Liver (tissue), 9 donors: ENCODE data around the gene COP1. TPM values are rescaled to one million over a fixed set of nuclear protein-coding genes. Genes with fewer than 3 reads are reported as not detected.

Experiments
- DNase-seq: peaks from one replicate; pipeline ENCODE4 v3.0.0-alpha.2; 2017; ENCODE audit warnings: low spot score
- H3K27ac ChIP-seq, 2 donors: one replicate each; pipeline ENCODE4 v1.7.0; 2013; ENCODE audit warnings: inconsistent platforms in 2 of 2, low read length in 2 of 2, control low read depth in 1 of 2, low read depth in 1 of 2, mild to moderate bottlenecking in 1 of 2
- H3K27me3 ChIP-seq, 4 donors: one replicate each; pipeline versions ENCODE4 v1.6.1 to v1.7.0; 2013; ENCODE audit warnings: low read length in 3 of 4, inconsistent platforms in 1 of 4, mild to moderate bottlenecking in 1 of 4, moderate library complexity in 1 of 4; ENCODE audit not compliant: control insufficient read depth in 4 of 4, insufficient read depth in 4 of 4
- H3K36me3 ChIP-seq, 4 donors: one replicate each; pipeline versions ENCODE4 v1.6.1 to v1.7.0; 2013; ENCODE audit warnings: low read length in 3 of 4, mild to moderate bottlenecking in 3 of 4, low read depth in 1 of 4, moderate library complexity in 1 of 4; ENCODE audit not compliant: control insufficient read depth in 4 of 4, insufficient read depth in 3 of 4
- H3K4me1 ChIP-seq, 4 donors: one replicate each; pipeline versions ENCODE4 v1.6.1 to v1.7.0; 2013; ENCODE audit warnings: low read length in 3 of 4, mild to moderate bottlenecking in 3 of 4, moderate library complexity in 1 of 4; ENCODE audit not compliant: control insufficient read depth in 4 of 4, insufficient read depth in 4 of 4
- H3K4me3 ChIP-seq, 3 donors: one replicate each; pipeline versions ENCODE4 v1.6.1 to v1.7.0; 2013; ENCODE audit warnings: low read length in 3 of 3, control low read depth in 1 of 3, low read depth in 1 of 3, mild to moderate bottlenecking in 1 of 3
- H3K9ac ChIP-seq, 2 donors: one replicate each; pipeline ENCODE4 v1.7.0; 2013; ENCODE audit warnings: low read length in 2 of 2, mild to moderate bottlenecking in 2 of 2, moderate library complexity in 2 of 2, control low read depth in 1 of 2, low read depth in 1 of 2
- H3K9me3 ChIP-seq, 4 donors: one replicate each; pipeline versions ENCODE4 v1.6.1 to v1.7.0; 2013; ENCODE audit warnings: low read length in 3 of 4; ENCODE audit not compliant: control insufficient read depth in 4 of 4
- EGR1 ChIP-seq, 2 donors: IDR thresholded peaks; 2 replicates each; pipeline ENCODE4 v1.6.1; 2016 to 2018; ENCODE audit warnings: antibody characterized with exemption in 2 of 2, low read depth in 2 of 2
- FOXA1 ChIP-seq: IDR thresholded peaks from 2 replicates; pipeline ENCODE4 v1.6.1; 2016; ENCODE audit warnings: antibody characterized with exemption
- FOXA2 ChIP-seq: IDR thresholded peaks from 2 replicates; pipeline ENCODE4 v1.6.1; 2016; ENCODE audit warnings: antibody characterized with exemption
- GABPA ChIP-seq, 2 donors: IDR thresholded peaks in 1 of 2; conservative IDR thresholded peaks in 1 of 2; 2 replicates each; pipeline ENCODE4 v1.6.1; 2016; ENCODE audit warnings: antibody characterized with exemption in 2 of 2, mild to moderate bottlenecking in 1 of 2, moderate library complexity in 1 of 2
- HNF4A ChIP-seq, 2 donors: conservative IDR thresholded peaks; 2 replicates each; pipeline ENCODE4 v1.6.1; 2016; ENCODE audit warnings: antibody characterized with exemption in 2 of 2, mild to moderate bottlenecking in 2 of 2
- JUND ChIP-seq, 2 donors: IDR thresholded peaks; 2 replicates each; pipeline ENCODE4 v1.6.1; 2016; ENCODE audit warnings: antibody characterized with exemption in 2 of 2
- NR2F2 ChIP-seq: IDR thresholded peaks from 2 replicates; pipeline ENCODE4 v1.6.1; 2016; ENCODE audit warnings: antibody characterized with exemption
- RAD21 ChIP-seq, 2 donors: IDR thresholded peaks; 2 replicates each; pipeline ENCODE4 v1.6.1; 2016; ENCODE audit warnings: antibody characterized with exemption in 2 of 2, mild to moderate bottlenecking in 2 of 2
- RXRA ChIP-seq, 2 donors: IDR thresholded peaks; 2 replicates each; pipeline ENCODE4 v1.6.1; 2017 to 2018; ENCODE audit warnings: antibody characterized with exemption in 2 of 2, mild to moderate bottlenecking in 1 of 2
- SP1 ChIP-seq: IDR thresholded peaks from 2 replicates; pipeline ENCODE4 v1.6.1; 2018; ENCODE audit warnings: antibody characterized with exemption, mild to moderate bottlenecking
- TAF1 ChIP-seq: conservative IDR thresholded peaks from 2 replicates; pipeline ENCODE4 v1.6.1; 2016; ENCODE audit warnings: antibody characterized with exemption, mild to moderate bottlenecking
- YY1 ChIP-seq: IDR thresholded peaks from 2 replicates; pipeline ENCODE4 v1.6.1; 2016; ENCODE audit warnings: antibody characterized with exemption, mild to moderate bottlenecking
- WGBS: extraction: QIAGEN DNeasy Blood & Tissue Kit; methylation state at CpG from one replicate; pipeline ENCODE4 v1.1.7; 2013; 5-methylcytosine and 5-hydroxymethylcytosine counted together
- polyA plus RNA-seq, 2 donors: library from polyadenylated mRNA; stranded (reverse) in 1 of 2; unstranded in 1 of 2; fragments of 200-250 nt in 1 of 2; fragments of >200 nt in 1 of 2; fragmentation: Nextera tagmentation in 1 of 2; extraction: Ambion mirVana in 1 of 2; gene quantifications; one replicate each; pipeline versions ENCODE4 v1.2.1 to v1.2.3, GENCODE V29; 2013 to 2015
- total RNA-seq, 2 donors: library from RNA; depleted of rRNA; stranded (reverse); fragments of >200 nt; gene quantifications; one replicate each; pipeline ENCODE4 v1.2.3, GENCODE V29; 2014
- TF ChIP-seq, protein P1 (sequence below): fragments of 150-350 bp; IDR thresholded peaks from 2 replicates; pipeline ENCODE4 v1.5.1; 2017; ENCODE audit warnings: improper control_type of control experiment, low read depth, low read length; ENCODE audit not compliant: missing input control
- TF ChIP-seq, protein P2 (sequence below): IDR thresholded peaks from 2 replicates; pipeline ENCODE4 v1.6.1; 2016; ENCODE audit warnings: antibody characterized with exemption
- TF ChIP-seq, protein P3 (sequence below): IDR thresholded peaks from 2 replicates; pipeline ENCODE4 v1.6.1; 2016; ENCODE audit warnings: antibody characterized with exemption
- TF ChIP-seq, protein P4 (sequence below): IDR thresholded peaks from 2 replicates; pipeline ENCODE4 v1.6.1; 2016; ENCODE audit warnings: antibody characterized with exemption
- donor health status: healthy.
- donor health status: healthy.
- donor health status: healthy.
- donor health status: healthy.
- donor health status: healthy.

COP1 gene
- total and polyA plus RNA-seq, 4 donors: 14.7 to 35.7 (median 22.5) TPM

DNA sequence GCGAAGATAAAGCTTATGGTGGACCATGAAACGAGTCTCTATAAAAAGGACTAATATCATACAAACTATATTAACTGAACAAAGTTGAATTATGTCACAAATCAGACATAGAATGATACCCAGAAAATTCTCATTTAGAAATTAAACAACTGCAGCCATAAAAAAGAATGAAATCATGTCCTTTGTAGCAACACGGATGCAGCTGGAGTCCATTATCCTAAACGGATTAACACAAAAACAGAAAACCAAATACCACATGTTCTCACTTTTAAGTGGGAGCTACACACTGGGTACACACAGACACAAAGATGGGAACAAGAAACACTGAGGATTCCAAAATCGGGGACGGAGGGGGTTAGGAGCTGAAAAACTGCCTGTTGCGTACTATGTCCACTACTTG, 11.5 kb downstream of the COP1 start:
- Histone ChIP-seq H3K4me3 (no peak overlapping the region), H3K27ac (no peak overlapping the region), H3K36me3 (no peaks in the 10 kb centered on the region), H3K9me3 (no peaks in the 10 kb centered on the region), H3K27me3 (no peaks in the 10 kb centered on the region), H3K9ac (no peak overlapping the region), H3K4me1 (peaks cover 0 to 5% (median under 1%) of the 10 kb centered on the region in 4 donors)
- TF ChIP-seq YY1 (no peak), FOXA1 (no peak), EGR1 (IDR thresholded peaks at IDR 0.05; ENCODE audit: low read depth in 2 of 2) (no peak), GABPA (IDR thresholded peaks at IDR 0.05 in 1 of 2, conservative IDR thresholded peaks at IDR 0.05 in 1 of 2) (no peak), NR2F2 (no peak), FOXA2 (no peak)
- TF ChIP-seq, protein P1, sequence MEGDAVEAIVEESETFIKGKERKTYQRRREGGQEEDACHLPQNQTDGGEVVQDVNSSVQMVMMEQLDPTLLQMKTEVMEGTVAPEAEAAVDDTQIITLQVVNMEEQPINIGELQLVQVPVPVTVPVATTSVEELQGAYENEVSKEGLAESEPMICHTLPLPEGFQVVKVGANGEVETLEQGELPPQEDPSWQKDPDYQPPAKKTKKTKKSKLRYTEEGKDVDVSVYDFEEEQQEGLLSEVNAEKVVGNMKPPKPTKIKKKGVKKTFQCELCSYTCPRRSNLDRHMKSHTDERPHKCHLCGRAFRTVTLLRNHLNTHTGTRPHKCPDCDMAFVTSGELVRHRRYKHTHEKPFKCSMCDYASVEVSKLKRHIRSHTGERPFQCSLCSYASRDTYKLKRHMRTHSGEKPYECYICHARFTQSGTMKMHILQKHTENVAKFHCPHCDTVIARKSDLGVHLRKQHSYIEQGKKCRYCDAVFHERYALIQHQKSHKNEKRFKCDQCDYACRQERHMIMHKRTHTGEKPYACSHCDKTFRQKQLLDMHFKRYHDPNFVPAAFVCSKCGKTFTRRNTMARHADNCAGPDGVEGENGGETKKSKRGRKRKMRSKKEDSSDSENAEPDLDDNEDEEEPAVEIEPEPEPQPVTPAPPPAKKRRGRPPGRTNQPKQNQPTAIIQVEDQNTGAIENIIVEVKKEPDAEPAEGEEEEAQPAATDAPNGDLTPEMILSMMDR: no peak
- TF ChIP-seq, protein P2, sequence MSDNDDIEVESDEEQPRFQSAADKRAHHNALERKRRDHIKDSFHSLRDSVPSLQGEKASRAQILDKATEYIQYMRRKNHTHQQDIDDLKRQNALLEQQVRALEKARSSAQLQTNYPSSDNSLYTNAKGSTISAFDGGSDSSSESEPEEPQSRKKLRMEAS: no peak
- TF ChIP-seq, protein P3, sequence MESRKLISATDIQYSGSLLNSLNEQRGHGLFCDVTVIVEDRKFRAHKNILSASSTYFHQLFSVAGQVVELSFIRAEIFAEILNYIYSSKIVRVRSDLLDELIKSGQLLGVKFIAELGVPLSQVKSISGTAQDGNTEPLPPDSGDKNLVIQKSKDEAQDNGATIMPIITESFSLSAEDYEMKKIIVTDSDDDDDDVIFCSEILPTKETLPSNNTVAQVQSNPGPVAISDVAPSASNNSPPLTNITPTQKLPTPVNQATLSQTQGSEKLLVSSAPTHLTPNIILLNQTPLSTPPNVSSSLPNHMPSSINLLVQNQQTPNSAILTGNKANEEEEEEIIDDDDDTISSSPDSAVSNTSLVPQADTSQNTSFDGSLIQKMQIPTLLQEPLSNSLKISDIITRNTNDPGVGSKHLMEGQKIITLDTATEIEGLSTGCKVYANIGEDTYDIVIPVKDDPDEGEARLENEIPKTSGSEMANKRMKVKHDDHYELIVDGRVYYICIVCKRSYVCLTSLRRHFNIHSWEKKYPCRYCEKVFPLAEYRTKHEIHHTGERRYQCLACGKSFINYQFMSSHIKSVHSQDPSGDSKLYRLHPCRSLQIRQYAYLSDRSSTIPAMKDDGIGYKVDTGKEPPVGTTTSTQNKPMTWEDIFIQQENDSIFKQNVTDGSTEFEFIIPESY: no peak
- 94% methylated on average over 7 of the region's 7 CpGs for WGBS
- DNase-seq: no peak

DNA sequence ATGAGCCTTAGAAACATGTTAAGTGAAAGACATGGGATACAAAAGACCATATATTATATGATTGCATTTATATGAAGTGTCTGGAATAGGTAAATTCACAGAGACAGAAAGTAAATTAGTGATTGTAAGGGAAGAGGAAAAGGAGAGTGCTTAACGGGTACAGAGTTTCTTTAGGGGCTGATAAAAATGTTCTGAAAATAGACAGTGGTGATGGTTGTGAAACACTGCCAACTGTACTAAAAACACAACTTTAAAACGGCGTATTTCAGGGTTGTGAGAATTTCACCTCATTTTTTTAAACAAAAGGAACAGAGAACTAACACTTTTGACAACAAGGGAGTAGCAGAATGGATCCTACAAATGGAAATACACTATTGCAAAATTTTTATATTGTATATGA, 13.4 kb downstream of the COP1 start:
- TF ChIP-seq NR2F2: no peak
- TF ChIP-seq HNF4A (conservative IDR thresholded peaks at IDR 0.05): no peak
- TF ChIP-seq TAF1: no peak
- no peak for TF ChIP-seq RXRA (IDR thresholded peaks at IDR 0.05)
- TF ChIP-seq SP1: no peak
- no peak for TF ChIP-seq EGR1 (IDR thresholded peaks at IDR 0.05; ENCODE audit: low read depth in 2 of 2)
- no peak for TF ChIP-seq JUND (IDR thresholded peaks at IDR 0.05)
- no peak for TF ChIP-seq FOXA2
- no peak for TF ChIP-seq RAD21 (IDR thresholded peaks at IDR 0.05)
- TF ChIP-seq, protein P4, sequence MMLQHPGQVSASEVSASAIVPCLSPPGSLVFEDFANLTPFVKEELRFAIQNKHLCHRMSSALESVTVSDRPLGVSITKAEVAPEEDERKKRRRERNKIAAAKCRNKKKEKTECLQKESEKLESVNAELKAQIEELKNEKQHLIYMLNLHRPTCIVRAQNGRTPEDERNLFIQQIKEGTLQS: no peak
- no peak for TF ChIP-seq YY1
- no peak for DNase-seq
- WGBS: 69% methylated on average over 3 of the region's 3 CpGs

More for the DNA sequence above, 13.4 kb downstream of the COP1 start:
- H3K27ac ChIP-seq: no peak overlapping the region
- no peaks in the 10 kb centered on the region for H3K9me3 ChIP-seq
- no peak overlapping the region for H3K9ac ChIP-seq
- H3K4me1 ChIP-seq: peaks cover 0 to 7% (median under 1%) of the 10 kb centered on the region in 4 donors
- no peaks in the 10 kb centered on the region for H3K36me3 ChIP-seq
- no peak overlapping the region for H3K4me3 ChIP-seq
- no peaks in the 10 kb centered on the region for H3K27me3 ChIP-seq
